SH-SY5Y (cell line): ENCODE results near the gene TMEM170B.

Experiments used
- GATA2 ChIP-seq: IDR thresholded peaks from 2 replicates; pipeline ENCODE4 v1.6.1; 2011; ENCODE audit warnings: mild to moderate bottlenecking, low read depth, low read length
- GATA3 ChIP-seq: IDR thresholded peaks from 2 replicates; pipeline ENCODE4 v1.6.1; 2011; ENCODE audit warnings: low read depth, mild to moderate bottlenecking, low read length, moderate library complexity

- TF ChIP-seq GATA2 (no peak), GATA3 (no peak)
These were observed 5.5 kb upstream of the TMEM170B start for GRCh38 chr6:11532097-11532496.
